Measurements from ENCODE around the gene STK4. TPM values are rescaled to one million over a fixed set of nuclear protein-coding genes. Genes with fewer than 3 reads are reported as not detected.

STK4 gene
- total and polyA plus RNA-seq, 2 of the 8 experiments (the other 6 are each of a cell fraction or from before 2014, with no cell fraction given) = 12.0 to 34.3 TPM

DNA sequence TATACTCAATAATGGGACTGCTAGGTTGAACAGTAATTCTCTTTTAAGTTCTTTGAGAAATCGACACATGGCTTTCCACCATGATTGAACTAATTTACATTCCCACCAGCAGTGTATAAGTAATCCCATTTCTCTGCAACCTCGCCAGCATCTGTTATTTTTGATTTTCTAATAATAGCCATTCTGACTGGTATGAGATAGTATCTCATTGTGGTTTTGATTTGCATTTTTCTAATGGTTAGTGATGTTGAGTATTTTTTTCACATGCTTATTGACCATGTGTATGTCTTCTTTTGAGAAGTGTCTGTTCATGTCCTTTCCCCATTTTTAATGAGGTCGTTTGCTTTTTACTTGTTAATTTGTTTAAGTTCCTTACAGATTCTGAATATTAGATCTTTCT is 66.5 kb downstream of the STK4 start:
- no peak overlapping the region for H2AK5ac ChIP-seq (ENCODE audit: low read depth, low read length)
- H3K79me1 ChIP-seq (ENCODE audit: low read depth, low read length) = no peaks in the 10 kb centered on the region
- H4K8ac ChIP-seq (ENCODE audit: extremely low read depth, insufficient read depth, low read length) = no peak overlapping the region
- H4K20me1 ChIP-seq (replicated peaks in 1 of 2; ENCODE audit: control insufficient read depth in 1 of 2, insufficient read depth in 2 of 2, low read length in 2 of 2) = no peaks in the 10 kb centered on the region
- H2BK12ac ChIP-seq (ENCODE audit: low read depth, low read length) = no peak overlapping the region
- H3K27me3 ChIP-seq (replicated peaks in 1 of 4; ENCODE audit: control insufficient read depth in 3 of 4, extremely low read depth in 1 of 4, insufficient read depth in 3 of 4, low read length in 3 of 4) = no peaks in the 10 kb centered on the region
- no peak for FAIRE-seq
- POLR2A ChIA-PET (ENCODE audit: partially characterized antibody) = no interaction called here
- H2BK120ac ChIP-seq (replicated peaks; ENCODE audit: low read depth, low read length) = no peak overlapping the region
- no peak for DNase-seq (ENCODE audit: low read depth in 1 of 2, low spot score in 2 of 2)
- H3K4ac ChIP-seq (replicated peaks; ENCODE audit: insufficient read length, low read depth, low read length) = no peak overlapping the region
- H3K27ac ChIP-seq (ENCODE audit: low read depth, low read length) = no peak overlapping the region
- H4K91ac ChIP-seq (replicated peaks; ENCODE audit: insufficient read length, low read length) = no peak overlapping the region
- peaks cover 0 to 4% (median 0%) of the 10 kb centered on the region in 4 experiments; a peak in 2 of 7 replicates for H3K4me1 ChIP-seq (replicated peaks in 1 of 4; ENCODE audit: control insufficient read depth in 3 of 4, insufficient read depth in 4 of 4, low read length in 3 of 4)
- no peak overlapping the region for H2BK5ac ChIP-seq (ENCODE audit: low read depth, low read length)
- H3K4me3 ChIP-seq (ENCODE audit: extremely low read depth in 1 of 4, insufficient read depth in 2 of 4, low read depth in 3 of 4, low read length in 4 of 4) = no peak overlapping the region
- WGBS, 2 experiments (ENCODE audit: extremely low coverage in 1 of 2, insufficient coverage in 1 of 2, insufficient read length in 1 of 2, insufficient replicate concordance in 2 of 2, low coverage in 1 of 2, low lambda C conversion rate in 2 of 2, missing lambda C conversion rate in 1 of 2) = 76% methylated on average over 3 of the region's 3 CpGs; no CpG with 5 or more reads in 1 of the 2 experiments
- no peak overlapping the region for H3K56ac ChIP-seq (replicated peaks; ENCODE audit: insufficient read length, low read depth, low read length)
- H3K14ac ChIP-seq (ENCODE audit: insufficient read length) = no peak overlapping the region
- no peaks in the 10 kb centered on the region for H3K9me3 ChIP-seq (ENCODE audit: insufficient read depth in 2 of 2, low read depth in 1 of 2, low read length in 1 of 2)
- CTCF ChIA-PET (ENCODE audit: partially characterized antibody) = interaction anchor here (0.9 kb wide), 1 partner anchor 11 kb away, joined by 4 read pairs; no protein-coding TSS in a partner anchor
- peaks cover 0 to 2% of the 10 kb centered on the region in 2 experiments; a peak in 1 of 4 replicates for H3K79me2 ChIP-seq (ENCODE audit: control insufficient read depth in 1 of 2, insufficient read depth in 2 of 2, low read length in 2 of 2)
- TF ChIP-seq CREB1 (IDR thresholded peaks at IDR 0.05) = no peak
- TF ChIP-seq CEBPB (IDR thresholded peaks at IDR 0.05; ENCODE audit: low read depth, low read length) = no peak
- TF ChIP-seq, protein P1, sequence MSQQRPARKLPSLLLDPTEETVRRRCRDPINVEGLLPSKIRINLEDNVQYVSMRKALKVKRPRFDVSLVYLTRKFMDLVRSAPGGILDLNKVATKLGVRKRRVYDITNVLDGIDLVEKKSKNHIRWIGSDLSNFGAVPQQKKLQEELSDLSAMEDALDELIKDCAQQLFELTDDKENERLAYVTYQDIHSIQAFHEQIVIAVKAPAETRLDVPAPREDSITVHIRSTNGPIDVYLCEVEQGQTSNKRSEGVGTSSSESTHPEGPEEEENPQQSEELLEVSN (IDR thresholded peaks at IDR 0.05) = no peak
- no peak for TF ChIP-seq ZNF274 (IDR thresholded peaks at IDR 0.05; ENCODE audit: borderline replicate concordance, extremely low read depth, low read length)
- no peak for TF ChIP-seq KDM4A (IDR thresholded peaks at IDR 0.05; ENCODE audit: low read depth, low read length, severe bottlenecking)
- H3K9ac ChIP-seq (replicated peaks in 1 of 4; ENCODE audit: extremely low read depth in 1 of 4, low read depth in 3 of 4, low read length in 3 of 4) = no peak overlapping the region
- no peak overlapping the region for H3K18ac ChIP-seq (ENCODE audit: extremely low read depth, low read length)
- H2AFZ ChIP-seq (ENCODE audit: low read length) = no peak overlapping the region
- no peak overlapping the region for H2BK20ac ChIP-seq (ENCODE audit: low read length)
- no peak overlapping the region for H3K4me2 ChIP-seq (ENCODE audit: insufficient read depth in 1 of 2, low read depth in 2 of 2, low read length in 2 of 2)
- H3K36me3 ChIP-seq (ENCODE audit: control insufficient read depth in 2 of 4, insufficient read depth in 4 of 4, low read length in 3 of 4) = no peaks in the 10 kb centered on the region; a peak in 1 of 8 replicates
- H3K23ac ChIP-seq (ENCODE audit: insufficient read length) = no peak overlapping the region
- no peak overlapping the region for H2BK15ac ChIP-seq (ENCODE audit: low read length)
- no peaks in the 10 kb centered on the region for H3K23me2 ChIP-seq (ENCODE audit: low read depth, low read length)
- H4K5ac ChIP-seq (ENCODE audit: insufficient read length, low read depth, low read length) = no peak overlapping the region

All from H1 (cell line).